GM18861 (cell line): ENCODE results near the gene TLE4.
A peak's percentile ranks its signal among the peaks of the same experiment; 100 is the strongest.

Experiments used
- ATAC-seq: cut with Tn5 transposase; IDR thresholded peaks from one replicate; pipeline ENCODE4 v1.9.1; 2021; ENCODE audit not compliant: unreplicated experiment

Gene TLE4

DNA sequence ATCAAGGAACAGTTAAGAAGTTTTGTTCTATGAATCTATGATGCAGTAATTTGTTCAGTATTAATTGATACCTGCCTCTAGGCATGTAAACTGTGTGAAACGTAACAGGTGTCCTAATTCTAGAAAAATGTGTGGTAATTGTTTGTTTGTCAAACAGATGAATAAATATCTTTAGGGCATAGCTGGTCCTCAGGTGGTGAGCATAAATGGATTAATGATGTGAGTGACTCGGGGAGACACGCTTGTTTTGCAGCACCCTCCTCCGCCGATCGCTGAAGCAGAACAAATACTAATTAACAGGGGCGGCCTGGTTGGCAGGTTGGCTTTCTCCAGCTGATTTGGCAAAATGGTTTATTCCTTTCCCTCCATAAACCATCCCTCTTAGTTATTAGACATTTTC is 88.8 kb downstream of the TLE4 start:
- ATAC-seq, result no peak

DNA sequence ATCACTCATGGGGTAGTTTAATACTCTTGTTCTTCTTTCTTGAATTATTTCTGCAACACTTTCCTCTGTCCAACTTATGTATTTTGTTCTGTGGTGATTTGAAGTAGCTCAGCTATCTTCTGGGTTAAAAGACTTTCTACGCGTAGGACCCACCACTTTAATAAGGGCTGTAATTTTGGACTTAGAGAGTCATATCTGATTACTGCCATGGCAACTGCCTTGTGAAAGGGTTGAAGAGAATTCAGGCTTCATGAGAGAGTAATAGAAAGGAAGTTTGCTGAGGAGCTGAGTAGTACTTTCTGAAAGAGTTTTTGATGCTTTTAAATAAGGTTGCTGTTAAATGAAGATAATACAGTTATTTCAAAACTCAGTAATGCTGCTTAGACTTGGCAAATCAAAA is 89.5 kb downstream of the TLE4 start:
- ATAC-seq, result no peak

DNA sequence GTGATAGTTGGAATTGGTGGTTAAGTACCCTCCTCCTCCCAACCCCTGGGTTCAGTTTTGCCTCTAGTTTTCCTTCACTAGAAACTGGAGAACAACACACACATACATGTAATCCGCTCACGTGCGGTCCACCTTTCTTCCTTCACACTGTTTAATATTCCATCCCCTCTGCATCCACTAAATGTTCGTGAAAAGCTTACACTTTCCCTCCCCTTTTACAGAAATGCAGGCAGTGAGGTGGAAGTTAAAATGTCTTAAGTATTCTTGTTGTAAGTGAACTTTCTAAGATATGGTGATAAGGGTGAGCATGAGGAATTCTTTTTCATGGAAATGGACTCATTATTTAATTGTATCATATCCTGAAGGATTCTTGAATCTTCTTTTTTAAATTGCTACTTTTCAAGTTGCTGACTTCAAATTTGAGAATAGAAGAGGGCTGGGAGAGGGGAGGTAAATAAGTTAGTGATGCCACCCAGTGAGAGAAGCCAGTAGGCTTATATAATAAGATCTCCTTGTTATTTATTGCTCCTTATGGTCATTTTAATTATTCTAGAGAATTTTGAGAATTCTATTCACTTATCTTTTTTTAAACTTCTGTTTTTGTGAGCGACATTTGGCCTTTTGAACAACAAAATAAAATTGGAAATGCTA is 90.2 kb downstream of the TLE4 start:
- no peak for ATAC-seq

DNA sequence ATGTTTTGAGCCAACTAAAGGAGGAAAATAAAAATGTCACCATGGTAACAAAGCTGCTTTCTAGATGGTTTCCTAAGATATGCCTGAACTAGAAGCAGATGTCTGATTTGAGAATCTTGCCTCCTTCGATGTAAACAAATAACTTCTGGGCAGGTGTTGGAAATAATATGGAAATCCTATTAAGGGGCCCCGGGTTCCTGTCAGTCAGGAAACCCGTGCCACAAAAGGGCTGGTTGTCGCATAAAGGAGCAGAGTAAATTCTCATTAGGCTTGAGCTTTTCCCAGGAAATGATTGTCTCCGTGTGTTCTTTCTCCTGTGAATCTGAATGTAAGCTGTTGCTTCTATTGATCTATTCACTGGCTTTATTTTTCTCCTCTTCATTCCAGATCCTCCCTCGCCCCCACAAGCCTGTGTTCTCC is 90.8 kb downstream of the TLE4 start:
- ATAC-seq, result no peak

DNA sequence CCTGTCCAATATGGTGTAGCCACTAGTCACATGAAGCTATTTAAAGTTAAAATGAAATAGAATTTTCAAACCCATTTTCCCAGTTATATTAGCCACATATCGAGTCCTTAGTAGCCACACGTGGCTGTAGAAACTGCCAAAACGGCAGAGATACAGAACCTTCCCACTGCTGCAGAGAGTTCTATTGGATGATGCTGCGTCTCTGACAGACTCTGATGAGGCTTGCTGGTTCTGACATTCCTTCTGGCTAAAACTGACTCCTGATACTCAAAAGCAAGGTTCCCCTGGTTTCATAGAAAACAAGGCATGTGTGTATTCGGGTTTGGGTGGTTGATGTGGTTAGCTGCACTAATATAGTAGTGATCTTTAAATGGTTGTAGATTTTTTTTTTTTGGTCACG is 91.5 kb downstream of the TLE4 start:
- ATAC-seq, result no peak

DNA sequence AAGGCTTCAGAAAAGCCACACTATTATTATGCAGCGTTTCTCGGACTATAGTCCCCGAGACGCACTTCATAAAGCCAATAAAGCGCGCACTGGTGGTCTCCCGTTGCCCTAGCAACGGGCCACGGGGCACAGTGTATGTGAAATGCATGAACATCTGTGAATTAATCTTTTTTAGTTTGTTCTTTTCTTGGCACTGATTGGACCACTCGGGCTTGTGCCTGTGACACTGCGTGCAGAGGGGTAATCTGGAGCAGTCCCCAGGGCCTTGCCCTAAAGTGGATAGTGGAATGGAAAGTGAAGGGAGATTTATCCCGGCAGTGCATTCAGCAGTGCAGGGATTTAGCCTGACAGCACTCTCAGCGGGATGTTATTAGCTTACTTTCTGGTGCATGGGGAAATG is 92.1 kb downstream of the TLE4 start:
- no peak for ATAC-seq

DNA sequence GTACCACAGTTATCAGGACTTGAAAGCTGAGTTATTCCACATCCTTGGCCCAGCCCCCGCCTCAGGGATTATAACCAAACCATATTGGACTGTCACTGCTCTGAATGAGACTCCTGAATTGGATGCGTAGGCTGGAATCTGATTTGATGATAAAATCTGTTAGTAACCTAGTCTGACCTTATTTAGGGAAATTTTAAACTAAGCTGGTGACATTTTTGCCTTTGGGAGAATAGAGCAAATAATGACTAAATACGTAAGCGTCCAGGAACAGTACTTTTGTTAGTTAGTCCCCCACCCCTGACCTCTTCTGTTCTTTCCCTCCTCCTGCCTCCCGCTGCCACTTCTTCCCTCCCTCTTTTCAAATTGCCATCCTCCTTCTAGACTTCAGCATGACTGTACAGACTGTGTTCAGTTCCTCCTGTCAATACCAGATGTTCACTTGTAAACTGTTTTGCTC is 92.6 kb downstream of the TLE4 start:
- no peak for ATAC-seq

DNA sequence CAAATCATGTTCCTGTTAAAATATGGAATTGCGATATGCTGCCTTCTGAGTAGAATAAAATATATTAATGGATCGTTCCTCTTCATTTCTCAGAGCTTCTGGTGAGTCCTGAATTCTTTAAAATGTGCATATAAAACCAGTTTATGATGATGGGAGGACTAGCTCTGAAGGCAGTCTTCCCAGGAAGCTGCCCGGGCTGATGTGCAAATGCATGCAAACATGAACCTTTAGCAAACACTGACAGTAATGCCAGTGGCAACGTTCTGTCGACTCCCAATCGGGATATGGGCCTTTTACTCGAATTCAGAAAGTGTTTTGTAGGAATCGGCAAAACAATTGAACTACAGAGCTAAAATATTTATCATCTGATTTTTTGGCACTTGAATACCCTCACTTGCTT is 93.6 kb downstream of the TLE4 start:
- ATAC-seq, result no peak

DNA sequence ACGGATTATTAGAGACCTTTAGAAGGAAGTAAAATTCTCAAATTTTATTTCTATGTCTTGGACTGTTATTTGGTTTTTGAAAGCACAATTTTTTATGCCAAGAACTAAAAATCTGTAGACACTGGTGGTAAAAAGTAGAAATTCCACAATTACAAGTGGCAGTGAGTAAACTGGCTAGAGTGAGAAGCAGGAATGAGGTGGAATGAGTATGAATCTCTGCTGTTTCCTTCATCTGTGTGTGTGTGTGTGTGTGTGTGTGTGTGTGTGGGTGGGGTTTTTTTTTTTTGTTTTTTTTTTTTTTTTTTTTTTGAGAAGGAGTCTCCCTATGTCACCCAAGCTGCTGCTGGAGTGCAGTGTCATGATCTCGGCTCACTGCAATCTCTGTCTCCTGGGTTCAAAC is 94.2 kb downstream of the TLE4 start:
- no peak for ATAC-seq

DNA sequence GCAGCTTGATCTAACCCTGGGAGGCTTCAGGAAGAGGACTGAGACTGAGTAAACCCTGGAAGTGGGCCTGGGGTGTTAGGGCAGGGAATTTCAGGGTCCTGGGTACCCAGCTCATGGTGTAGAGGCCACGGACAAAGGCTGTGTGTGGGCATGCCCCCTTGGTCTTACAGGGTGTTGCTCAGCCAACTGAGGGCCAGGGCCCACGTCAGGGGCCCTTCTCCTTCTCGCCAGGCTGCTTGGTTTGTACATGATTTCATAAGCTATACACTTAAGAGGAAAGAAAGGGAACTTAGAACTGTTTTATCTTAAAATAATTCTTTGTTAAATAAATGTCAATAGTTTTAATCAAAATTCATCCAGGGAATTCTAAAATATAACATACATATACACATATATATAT is 95.4 kb downstream of the TLE4 start:
- ATAC-seq, result no peak

DNA sequence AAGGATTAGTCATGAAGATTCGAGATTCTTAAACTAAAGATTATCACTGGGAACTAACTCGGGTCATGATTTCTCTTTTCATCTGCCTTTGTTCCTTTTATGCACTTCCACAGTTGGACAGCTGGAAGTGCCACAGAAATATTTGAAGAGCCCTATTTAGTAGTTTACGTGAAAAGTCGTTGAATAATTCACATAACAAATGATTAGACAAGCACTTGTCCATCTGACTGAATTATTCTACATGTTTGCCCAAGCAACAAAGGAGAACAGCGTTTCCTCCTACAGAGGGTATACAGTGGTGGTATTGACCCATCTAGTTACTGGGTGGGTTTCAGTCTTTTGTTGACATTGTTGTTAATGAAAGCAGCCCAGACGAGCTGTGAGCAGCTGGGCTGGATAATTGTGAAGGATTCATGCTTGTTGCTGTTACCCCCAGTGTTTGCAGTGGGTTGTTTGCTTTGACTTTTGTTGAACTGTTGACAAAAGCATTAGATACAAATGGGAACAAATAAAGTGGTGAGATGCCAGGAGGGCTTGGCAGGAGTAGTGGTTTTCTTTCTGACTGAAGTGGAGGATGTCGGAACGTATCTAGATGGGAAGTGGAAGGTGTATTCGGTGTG is 96.2 kb downstream of the TLE4 start:
- ATAC-seq, result no peak

DNA sequence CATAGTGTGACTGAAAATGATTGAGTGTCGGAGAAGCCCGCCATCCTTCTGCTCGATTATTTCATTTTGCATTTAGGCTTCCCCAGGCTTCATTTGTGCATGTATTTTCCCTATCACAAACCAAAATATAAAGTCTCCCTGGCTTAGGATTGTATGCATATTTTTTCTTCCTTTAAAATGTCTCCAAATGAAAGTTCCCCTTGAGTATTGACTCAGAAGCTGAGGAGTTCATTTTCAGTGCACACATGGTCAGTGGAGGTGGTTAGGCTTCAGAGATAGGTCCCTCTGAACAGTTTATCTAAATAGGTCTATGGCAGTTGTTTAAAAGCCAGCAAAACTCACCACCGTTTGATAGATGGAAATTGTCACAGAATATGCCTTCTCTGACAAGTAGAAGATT is 97.2 kb downstream of the TLE4 start:
- ATAC-seq, result no peak

DNA sequence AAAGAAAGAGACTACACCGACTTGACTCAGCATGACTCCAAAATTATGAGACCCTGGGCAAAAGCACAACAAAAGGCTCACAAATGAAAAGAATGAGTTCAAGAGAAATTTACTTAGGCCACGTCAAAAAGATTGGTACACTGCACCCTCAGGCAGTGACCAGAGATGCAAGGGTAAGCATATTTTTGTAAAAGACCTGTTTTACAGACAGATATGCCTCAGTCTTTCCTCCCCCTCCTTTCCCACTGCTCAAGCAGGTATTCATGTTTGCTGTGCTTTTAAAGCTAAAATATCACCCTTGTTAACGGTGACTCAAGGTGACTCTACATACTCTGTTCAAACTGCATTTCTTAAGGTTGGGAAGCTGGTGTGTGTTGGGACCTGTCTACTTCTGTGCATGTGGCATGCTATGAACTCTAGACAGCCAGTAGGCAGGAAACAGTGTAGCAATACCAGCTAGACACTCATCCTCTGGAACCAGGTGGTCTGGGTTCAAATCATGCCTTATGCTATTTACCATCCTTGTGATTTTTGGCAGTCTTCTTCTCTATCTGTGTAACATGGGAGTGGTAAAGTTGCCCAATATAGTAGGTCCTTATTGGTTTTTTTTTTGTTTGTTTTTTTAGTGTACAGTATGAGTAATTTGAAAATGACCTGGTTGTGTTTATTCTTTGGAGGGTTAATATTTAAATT is 98.7 kb downstream of the TLE4 start:
- ATAC-seq, result no peak

DNA sequence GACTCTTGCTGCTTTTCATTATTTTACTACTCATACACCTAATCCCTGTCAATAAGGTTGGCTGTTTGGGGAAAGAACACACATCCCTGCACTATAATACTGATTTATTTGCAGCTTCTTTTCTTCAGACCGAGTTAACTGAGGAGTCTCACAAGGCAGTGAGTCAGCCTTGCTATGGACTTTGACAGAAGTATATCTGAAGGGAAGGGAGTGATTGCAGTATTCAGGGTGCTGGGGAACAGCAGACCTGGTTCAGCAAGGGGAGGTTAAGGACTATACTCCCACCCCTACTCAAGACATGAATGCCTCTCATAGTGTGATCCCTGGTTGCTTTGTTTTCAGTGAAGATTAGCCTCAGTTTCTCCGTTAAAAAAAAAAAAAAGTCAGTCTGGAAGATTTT is 99.8 kb downstream of the TLE4 start:
- no peak for ATAC-seq

DNA sequence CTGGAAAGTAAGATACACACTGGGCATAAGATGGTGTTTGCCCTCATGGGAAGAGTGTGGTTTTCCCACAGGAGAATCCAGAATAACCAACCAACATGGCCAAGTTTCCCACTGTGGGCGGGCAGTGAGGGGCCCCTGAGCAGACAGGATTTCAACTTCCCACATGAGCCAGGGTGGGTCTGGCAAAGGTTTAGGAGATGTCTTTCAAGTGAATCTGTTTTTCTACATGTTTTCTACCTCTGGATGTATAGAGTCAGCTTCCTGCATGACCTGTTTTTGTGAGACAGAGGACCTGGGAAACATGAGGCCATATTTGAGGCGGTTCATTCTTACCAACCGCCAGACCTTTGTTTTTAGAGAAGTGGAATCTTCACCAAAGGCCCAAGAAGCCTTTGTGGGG is 100.5 kb downstream of the TLE4 start:
- ATAC-seq, result no peak

DNA sequence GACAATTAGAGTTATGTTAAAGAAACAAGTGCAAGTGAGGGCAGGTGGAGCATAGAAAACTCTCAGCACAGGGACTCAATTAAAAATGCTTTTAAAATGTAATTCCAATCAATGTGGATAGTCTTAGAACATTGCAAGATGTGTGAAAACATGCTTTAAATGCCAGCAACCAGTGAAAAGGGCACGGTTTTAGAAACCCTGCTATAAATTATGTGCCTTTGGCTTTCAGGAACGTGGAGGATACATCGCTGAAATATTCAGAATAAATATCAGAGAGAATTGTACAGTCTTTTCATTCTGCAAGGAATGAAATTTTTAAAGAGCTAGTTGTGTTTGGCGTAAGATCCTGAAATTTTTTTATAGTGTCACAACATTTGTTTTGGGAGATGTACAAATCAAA is 101.1 kb downstream of the TLE4 start:
- no peak for ATAC-seq

DNA sequence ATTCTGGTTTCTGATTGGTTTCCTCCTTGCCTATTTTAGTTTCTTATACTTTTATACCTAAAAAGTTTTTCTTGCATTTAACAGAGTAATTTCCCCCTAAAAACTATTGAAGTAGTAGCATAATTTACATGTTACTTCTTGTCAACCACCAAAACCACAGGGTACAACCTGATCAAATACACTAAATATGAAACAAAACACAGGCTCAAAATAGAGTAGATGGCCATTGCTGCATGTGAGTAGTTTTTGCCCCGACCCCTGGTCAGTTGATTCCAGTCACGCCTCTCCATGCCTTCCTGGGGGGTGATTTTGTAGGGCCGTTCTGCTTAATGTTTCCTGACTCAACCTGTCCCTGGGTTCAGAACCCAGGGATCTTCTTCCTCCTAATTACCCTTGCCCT is 101.8 kb downstream of the TLE4 start:
- peak; percentile 90 for ATAC-seq

DNA sequence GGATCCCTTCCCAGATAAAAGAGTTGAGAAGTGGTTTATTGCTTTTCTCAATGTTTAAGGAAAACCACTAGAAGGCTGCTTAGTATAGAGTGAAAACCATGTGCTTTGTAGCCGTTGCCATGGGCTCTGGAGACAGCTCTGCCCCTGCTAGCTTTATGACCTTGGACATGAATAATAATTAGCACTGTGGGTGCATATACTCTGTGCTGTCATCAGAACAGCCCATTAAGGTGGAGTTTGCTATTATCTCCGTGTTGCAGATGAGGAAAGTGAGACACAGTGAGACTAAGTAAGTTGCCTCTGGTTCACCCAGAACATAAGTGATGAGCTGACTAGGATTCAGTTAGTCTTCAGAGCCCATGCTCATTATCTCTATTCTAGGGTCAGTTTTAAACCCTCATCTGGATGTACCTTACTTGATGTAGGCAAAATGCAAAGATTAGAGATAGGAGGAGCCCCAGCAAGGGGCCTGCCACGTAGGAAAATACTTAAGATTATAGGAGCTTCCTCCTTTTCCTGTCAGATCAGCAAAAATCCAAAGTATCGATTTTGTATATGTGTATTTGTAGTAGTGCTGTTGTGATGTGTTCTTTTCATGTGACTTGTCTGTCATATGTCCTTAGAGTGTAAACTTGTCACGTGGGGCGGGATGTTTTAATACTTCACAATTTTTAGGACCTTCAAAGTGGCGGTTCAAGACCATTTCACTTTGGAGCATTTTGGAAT is 102.5 kb downstream of the TLE4 start:
- no peak for ATAC-seq

DNA sequence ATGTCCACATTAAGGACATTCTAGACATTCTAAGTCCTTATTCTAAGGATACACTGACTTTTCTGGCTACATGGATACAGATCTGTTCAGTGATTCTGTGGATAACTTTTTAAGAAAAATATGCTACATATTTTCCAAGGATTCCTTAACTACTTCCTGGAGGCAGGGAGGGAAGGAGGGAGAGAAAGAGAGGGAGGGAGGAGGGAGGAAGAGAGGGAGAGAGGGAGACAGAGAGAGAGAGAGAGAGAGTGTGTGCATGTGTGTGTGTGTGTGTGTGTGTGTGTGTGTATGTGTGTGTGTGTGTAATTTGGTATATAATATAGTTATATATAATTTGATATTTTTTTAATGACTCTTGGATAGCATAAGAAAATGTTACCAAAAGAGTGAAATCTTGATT is 109.8 kb downstream of the TLE4 start:
- no peak for ATAC-seq

DNA sequence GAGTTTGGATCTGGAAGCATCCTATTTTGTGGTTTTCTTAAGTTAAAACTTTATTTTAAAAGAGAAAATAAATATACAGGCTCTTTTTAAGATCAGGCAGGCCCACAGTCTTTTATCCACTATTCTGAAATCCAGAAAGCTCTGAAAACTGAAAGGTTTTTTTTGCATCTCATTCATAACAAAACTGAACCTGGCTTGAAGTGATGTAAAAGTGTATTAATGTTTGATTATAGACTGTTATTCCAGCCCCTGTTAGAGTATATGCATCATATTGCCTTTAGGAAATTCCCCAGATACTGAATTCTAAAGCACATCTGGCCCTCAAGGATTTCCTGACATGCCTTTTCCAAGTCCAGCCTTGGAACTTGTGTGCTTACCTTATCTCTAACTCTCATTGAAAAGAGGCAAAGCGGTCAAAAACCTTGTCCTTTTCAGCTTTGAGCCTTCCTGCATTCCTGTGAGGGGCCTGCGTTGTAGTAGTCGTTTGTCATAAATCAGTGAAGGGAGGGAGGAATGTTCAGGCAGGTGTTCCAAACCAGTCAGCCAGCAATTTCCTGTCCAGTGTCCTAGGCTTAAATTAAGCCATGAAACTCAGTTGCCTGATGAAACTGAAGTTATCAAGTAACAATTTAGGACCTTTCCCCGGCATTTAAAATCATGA is 110.4 kb downstream of the TLE4 start:
- no peak for ATAC-seq

DNA sequence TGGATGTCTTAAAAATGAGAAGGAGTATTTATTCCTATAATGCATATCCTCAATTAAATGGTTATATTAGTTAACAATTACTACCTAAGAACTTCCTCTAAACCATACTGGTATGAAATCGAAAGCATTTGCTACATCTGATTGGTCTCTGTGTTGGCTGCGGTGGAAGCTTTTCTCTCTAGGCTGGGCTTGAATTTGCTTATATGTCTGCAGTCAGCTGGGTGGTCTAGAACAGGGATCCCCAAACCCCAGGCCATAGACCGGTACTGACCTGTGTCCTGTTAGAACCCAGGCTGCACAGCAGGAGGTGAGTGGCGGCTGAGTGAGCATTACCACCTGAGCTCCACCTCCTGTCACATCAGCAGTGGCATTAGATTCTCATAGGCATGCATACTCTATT is 112.3 kb downstream of the TLE4 start:
- ATAC-seq, result no peak
